ENCODE results near the gene FGFR3.

The FGFR3 gene

GRCh38 chr4:1754336-1754735, 38.8 kb upstream of the FGFR3 start:
- DNase-seq: no peak
- in situ Hi-C loops (cut with MboI; ENCODE audit: low pct_unique_long_range_greater_than_20kb, low sequenced_read_pairs): no loop called here

- in situ Hi-C loops (cut with MboI; ENCODE audit: low pct_unique_long_range_greater_than_20kb, low sequenced_read_pairs): no loop called here
- DNase-seq: no peak
Observed at GRCh38 chr4:1755297-1755696, 37.8 kb upstream of the FGFR3 start.

GRCh38 chr4:1756079-1756478, 37.0 kb upstream of the FGFR3 start:
- in situ Hi-C loops (cut with MboI; ENCODE audit: low pct_unique_long_range_greater_than_20kb, low sequenced_read_pairs): no loop called here
- no peak for DNase-seq

- no peak for DNase-seq
- in situ Hi-C loops (cut with MboI; ENCODE audit: low pct_unique_long_range_greater_than_20kb, low sequenced_read_pairs): no loop called here
Observed at GRCh38 chr4:1756893-1757779, 36.0 kb upstream of the FGFR3 start.

- in situ Hi-C loops (cut with MboI; ENCODE audit: low pct_unique_long_range_greater_than_20kb, low sequenced_read_pairs): no loop called here
Observed at GRCh38 chr4:1757836-1758235, 35.3 kb upstream of the FGFR3 start.

GRCh38 chr4:1758306-1759121, 34.6 kb upstream of the FGFR3 start:
- DNase-seq: no peak
- in situ Hi-C loops (cut with MboI; ENCODE audit: low pct_unique_long_range_greater_than_20kb, low sequenced_read_pairs): no loop called here

More at GRCh38 chr4:1757836-1758235, 35.3 kb upstream of the FGFR3 start:
- no peak for DNase-seq

- DNase-seq: no peak
- in situ Hi-C loops (cut with MboI; ENCODE audit: low pct_unique_long_range_greater_than_20kb, low sequenced_read_pairs): no loop called here
Observed at GRCh38 chr4:1759170-1759817, 33.8 kb upstream of the FGFR3 start.

GRCh38 chr4:1759818-1760223, 33.3 kb upstream of the FGFR3 start:
- no peak for DNase-seq
- in situ Hi-C loops (cut with MboI; ENCODE audit: low pct_unique_long_range_greater_than_20kb, low sequenced_read_pairs): no loop called here

GRCh38 chr4:1760521-1761071, 32.5 kb upstream of the FGFR3 start:
- no peak for DNase-seq
- in situ Hi-C loops (cut with MboI; ENCODE audit: low pct_unique_long_range_greater_than_20kb, low sequenced_read_pairs): no loop called here

- in situ Hi-C loops (cut with MboI; ENCODE audit: low pct_unique_long_range_greater_than_20kb, low sequenced_read_pairs): no loop called here
- no peak for DNase-seq
Observed at GRCh38 chr4:1761130-1761689, 31.9 kb upstream of the FGFR3 start.

- DNase-seq: no peak
- in situ Hi-C loops (cut with MboI; ENCODE audit: low pct_unique_long_range_greater_than_20kb, low sequenced_read_pairs): no loop called here
Observed at GRCh38 chr4:1762264-1763010, 30.7 kb upstream of the FGFR3 start.

GRCh38 chr4:1763070-1763549, 30.0 kb upstream of the FGFR3 start:
- in situ Hi-C loops (cut with MboI; ENCODE audit: low pct_unique_long_range_greater_than_20kb, low sequenced_read_pairs): no loop called here
- DNase-seq: no peak

- peak; percentile 28 for DNase-seq
- in situ Hi-C loops (cut with MboI; ENCODE audit: low pct_unique_long_range_greater_than_20kb, low sequenced_read_pairs): no loop called here
Observed at GRCh38 chr4:1763550-1764080, 29.5 kb upstream of the FGFR3 start.

GRCh38 chr4:1764670-1765069, 28.4 kb upstream of the FGFR3 start:
- in situ Hi-C loops (cut with MboI; ENCODE audit: low pct_unique_long_range_greater_than_20kb, low sequenced_read_pairs): no loop called here
- no peak for DNase-seq

- in situ Hi-C loops (cut with MboI; ENCODE audit: low pct_unique_long_range_greater_than_20kb, low sequenced_read_pairs): no loop called here
- no peak for DNase-seq
Observed at GRCh38 chr4:1765409-1766072, 27.6 kb upstream of the FGFR3 start.

GRCh38 chr4:1766106-1767060, 26.7 kb upstream of the FGFR3 start:
- in situ Hi-C loops (cut with MboI; ENCODE audit: low pct_unique_long_range_greater_than_20kb, low sequenced_read_pairs): no loop called here
- DNase-seq: no peak
